ENCODE results near the gene INHBE.

The INHBE gene

DNA sequence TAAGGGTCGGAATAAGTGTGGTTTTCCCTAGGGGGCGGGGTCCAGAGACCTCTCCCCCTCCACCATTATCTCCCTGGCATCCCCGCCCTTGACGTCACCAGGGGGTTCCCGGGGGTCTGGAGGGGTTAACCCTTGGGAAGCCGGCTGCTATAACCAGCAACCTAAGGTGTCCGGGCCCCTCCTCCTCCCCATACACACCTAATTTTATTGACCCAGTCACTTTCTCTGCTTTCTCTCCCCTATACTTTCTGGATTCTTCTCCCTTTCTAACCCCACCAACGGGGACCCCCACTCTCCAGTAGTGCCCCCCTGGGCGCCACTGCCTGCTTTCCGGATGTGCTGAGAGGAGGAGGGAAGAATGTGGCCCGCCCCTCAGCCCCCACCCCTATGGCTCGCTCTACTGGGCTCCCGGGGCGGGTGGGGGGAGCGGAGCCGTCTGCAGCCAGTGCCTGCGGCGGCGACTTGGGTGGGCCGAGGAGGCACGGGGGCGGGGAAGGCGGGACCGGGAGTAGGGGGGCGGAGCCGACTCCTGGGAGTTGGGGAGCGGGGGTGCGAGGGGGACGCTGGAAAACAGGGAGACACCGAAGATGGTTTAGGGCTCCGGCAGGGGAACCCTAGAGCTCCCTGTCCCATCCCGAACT lies 6.3 kb downstream of the INHBE start:
- no peak for DNase-seq (ENCODE audit: low read depth)

DNA sequence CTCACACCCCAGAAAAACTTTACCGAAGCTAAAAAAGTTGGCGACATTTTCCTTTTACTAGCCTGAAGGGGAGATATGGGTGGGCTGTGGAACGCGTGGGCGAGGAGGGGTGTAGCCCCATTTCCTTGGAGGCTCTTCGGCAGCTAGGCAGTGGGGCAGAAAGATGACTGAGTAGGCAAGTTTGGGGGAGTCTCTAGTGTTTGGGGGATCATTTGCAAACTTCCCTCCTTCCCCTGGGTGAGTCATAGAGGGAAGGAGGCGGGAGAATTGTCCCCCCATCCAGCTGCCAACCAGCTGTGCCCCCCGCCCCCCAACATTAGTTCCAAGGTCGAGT lies 6.8 kb downstream of the INHBE start:
- DNase-seq (ENCODE audit: low read depth): no peak

DNA sequence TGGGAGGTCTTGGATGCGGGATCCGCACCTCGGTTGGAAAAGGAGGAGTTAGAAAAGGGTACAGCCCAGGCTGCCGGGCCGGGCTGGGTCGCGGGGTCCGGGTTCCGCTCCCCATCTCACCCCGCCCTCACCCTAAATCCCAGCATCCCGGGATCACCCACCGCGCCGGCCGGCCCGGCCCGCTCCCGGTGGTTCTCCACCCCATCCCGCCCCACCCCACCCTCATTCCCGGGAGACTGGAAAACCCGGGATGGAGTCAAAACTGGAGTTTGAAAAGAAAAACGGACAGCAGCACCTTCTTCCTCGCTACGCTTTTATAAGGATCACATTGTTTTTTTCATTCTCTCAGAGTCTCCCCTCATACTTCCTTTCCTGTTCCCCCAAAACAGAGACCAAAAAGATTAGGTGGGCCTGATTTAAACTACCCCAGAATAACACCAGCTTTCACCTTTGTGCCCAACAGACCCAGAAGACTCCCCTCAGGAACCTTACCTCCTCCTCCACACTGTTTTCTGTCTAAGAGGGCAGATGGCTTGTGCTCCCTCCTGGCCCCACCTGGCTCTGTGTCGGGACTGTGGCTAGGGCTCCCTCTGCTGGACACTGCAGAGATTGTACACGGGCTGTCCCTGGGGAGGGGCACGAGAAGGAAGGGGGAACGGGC lies 7.3 kb downstream of the INHBE start:
- DNase-seq (ENCODE audit: low read depth): peak; percentile 70

DNA sequence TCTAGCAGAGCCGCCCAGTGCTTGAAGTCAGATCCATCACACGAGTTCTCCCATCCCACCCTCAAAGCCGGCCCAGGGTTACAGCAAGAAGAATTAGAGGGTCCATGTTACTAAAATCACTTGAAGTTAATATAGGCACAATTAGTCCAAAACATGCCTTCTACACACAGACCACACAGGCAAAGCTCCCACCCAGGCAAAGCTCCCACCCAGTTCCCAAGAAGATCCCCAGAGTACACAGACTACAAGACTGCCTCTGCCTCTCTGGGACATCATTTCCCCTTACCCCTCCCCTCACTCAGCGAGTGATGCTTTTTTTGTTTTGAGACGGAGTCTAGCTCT lies 7.8 kb downstream of the INHBE start:
- DNase-seq (ENCODE audit: low read depth): no peak

DNA sequence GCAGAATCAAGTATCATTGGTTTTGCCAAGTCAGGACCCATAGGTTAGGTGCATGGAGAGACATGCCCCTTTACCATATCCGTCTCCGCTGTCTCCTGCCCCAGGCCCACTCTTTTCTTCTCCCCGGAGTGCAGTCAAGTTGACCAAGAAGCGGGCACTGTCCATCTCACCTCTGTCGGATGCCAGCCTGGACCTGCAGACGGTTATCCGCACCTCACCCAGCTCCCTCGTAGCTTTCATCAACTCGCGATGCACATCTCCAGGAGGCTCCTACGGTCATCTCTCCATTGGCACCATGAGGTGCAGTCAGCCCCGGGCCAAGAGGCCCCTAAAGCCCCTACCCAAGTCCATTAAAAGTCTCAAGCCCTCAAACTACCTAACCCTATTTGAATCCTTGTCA lies 9.5 kb downstream of the INHBE start:
- no peak for DNase-seq (ENCODE audit: low read depth)

DNA sequence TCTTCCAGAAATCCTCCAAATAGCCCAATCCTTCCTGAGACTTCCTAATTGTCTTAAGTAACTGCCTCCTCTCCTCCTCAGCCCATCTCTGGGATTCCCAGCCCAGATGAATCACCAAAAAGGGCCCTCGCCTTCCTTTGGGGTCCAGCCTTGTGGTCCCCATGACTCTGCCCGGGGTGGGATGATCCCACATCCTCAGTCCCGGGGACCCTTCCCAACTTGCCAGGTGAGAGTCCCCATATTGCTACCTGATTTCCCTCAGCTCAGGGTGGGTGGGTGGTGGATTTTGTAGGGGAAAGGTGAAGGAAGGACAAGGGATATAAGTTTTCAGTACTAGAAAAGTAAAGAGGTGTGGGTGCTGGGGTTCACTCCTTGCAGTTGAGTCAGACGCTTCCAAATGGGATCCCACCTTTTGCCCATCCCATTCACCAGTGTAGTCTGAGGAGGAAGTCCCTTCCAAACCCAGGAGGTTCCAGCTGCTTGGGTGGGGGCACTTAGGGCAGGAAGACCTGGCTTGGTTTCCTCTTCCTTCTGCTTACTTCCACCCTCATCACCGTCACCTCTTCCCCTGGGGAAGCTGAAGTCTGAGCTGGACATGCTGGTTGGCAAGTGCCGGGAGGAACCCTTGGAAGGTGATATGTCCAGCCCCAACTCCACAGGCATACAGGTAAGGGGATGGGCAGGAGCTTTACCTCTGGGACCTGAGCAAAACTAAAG lies 10.1 kb downstream of the INHBE start:
- no peak for DNase-seq (ENCODE audit: low read depth)

DNA sequence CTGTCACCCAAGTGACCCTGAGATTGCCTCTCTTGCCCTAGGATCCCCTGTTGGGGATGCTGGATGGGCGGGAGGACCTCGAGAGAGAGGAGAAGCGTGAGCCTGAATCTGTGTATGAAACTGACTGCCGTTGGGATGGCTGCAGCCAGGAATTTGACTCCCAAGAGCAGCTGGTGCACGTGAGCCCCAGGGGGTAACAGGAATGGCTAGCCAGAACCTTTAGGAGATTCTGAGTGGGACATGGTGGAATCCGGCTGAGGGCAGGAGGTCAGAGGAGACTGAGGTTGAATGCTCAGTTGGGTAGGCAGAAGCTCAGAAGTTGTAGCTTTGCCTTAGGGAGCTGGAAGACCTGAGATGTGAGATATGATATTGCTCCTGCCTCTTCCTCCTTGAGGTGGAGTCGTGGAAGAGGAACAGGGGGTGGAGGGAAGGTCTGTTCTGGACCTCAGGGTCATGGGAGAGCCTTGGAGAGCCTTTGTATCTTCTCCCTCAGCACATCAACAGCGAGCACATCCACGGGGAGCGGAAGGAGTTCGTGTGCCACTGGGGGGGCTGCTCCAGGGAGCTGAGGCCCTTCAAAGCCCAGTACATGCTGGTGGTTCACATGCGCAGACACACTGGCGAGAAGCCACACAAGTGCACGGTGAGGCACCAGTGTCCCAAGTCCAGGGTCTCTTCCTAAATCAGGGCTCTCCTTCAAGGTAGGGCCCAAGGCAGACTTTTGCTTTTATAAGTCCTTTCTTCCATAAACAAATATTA lies 10.8 kb downstream of the INHBE start:
- no peak for DNase-seq (ENCODE audit: low read depth)

DNA sequence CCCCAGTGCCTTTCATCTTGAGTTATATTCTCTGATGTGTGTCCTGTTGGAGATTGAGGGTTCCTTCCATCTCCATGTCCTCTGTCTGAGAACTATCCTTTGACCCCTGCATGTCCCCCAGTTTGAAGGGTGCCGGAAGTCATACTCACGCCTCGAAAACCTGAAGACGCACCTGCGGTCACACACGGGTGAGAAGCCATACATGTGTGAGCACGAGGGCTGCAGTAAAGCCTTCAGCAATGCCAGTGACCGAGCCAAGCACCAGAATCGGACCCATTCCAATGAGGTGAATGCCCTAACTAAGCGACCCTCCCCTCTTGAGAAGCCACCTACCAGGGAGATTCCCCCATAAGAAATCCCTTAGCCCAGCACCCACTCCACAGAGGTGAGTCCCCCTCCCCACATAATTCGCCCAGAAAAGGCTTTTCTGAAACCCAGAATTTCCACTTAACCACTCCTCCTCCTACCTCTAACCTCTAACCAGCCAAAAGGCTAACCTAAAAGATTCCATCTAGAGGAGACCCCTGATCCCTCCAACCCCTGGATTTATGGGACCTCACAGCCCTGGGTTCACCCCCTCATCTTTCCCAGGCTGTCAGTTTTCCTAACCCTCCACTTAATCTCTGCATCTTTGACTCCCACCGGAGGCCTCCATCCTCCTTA lies 12.2 kb downstream of the INHBE start:
- DNase-seq (ENCODE audit: low read depth): no peak

DNA sequence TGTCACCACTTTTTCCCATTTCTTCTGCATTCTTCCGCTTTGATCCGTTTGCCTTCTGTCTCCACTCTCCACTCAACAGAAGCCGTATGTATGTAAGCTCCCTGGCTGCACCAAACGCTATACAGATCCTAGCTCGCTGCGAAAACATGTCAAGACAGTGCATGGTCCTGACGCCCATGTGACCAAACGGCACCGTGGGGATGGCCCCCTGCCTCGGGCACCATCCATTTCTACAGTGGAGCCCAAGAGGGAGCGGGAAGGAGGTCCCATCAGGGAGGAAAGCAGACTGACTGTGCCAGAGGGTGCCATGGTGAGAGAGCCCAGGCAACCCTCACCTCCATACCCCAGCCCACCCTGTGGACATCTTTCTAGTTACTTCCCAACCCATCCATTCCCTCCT lies 12.8 kb downstream of the INHBE start:
- no peak for DNase-seq (ENCODE audit: low read depth)

DNA sequence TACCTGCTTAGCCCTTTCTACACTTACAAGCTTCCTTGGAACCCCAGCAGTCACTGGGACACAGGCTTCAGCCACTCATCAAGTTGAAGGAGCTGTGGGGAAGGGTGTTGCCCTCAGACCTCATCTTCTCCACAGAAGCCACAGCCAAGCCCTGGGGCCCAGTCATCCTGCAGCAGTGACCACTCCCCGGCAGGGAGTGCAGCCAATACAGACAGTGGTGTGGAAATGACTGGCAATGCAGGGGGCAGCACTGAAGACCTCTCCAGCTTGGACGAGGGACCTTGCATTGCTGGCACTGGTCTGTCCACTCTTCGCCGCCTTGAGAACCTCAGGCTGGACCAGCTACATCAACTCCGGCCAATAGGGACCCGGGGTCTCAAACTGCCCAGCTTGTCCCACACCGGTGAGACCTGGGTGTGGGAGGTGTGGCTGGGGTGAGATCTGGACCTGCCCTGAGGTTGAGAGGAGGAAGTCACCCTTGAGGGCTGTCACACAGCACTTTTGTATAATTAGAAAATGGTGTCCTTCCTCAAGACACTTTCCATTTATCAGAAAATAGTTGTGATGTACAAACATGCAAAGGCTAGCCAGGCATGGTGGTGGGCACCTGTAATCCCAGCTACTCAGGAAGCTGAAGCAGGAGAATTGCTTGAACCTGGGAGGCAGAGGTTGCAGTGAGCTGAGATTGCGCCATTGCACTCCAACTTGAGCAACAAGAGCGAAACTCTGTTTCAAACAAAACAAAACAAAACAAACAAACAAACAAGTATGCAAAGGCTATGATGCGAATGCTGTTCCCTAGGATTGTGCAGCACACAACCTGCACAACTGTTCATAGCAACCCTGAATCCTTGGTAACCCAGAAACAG lies 14.4 kb downstream of the INHBE start:
- no peak for DNase-seq (ENCODE audit: low read depth)

DNA sequence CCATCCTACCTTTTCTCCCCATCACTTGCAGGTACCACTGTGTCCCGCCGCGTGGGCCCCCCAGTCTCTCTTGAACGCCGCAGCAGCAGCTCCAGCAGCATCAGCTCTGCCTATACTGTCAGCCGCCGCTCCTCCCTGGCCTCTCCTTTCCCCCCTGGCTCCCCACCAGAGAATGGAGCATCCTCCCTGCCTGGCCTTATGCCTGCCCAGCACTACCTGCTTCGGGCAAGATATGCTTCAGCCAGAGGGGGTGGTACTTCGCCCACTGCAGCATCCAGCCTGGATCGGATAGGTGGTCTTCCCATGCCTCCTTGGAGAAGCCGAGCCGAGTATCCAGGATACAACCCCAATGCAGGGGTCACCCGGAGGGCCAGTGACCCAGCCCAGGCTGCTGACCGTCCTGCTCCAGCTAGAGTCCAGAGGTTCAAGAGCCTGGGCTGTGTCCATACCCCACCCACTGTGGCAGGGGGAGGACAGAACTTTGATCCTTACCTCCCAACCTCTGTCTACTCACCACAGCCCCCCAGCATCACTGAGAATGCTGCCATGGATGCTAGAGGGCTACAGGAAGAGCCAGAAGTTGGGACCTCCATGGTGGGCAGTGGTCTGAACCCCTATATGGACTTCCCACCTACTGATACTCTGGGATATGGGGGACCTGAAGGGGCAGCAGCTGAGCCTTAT lies 15.3 kb downstream of the INHBE start:
- no peak for DNase-seq (ENCODE audit: low read depth)

DNA sequence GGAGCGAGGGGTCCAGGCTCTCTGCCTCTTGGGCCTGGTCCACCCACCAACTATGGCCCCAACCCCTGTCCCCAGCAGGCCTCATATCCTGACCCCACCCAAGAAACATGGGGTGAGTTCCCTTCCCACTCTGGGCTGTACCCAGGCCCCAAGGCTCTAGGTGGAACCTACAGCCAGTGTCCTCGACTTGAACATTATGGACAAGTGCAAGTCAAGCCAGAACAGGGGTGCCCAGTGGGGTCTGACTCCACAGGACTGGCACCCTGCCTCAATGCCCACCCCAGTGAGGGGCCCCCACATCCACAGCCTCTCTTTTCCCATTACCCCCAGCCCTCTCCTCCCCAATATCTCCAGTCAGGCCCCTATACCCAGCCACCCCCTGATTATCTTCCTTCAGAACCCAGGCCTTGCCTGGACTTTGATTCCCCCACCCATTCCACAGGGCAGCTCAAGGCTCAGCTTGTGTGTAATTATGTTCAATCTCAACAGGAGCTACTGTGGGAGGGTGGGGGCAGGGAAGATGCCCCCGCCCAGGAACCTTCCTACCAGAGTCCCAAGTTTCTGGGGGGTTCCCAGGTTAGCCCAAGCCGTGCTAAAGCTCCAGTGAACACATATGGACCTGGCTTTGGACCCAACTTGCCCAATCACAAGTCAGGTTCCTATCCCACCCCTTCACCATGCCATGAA lies 16.0 kb downstream of the INHBE start:
- DNase-seq (ENCODE audit: low read depth): no peak

DNA sequence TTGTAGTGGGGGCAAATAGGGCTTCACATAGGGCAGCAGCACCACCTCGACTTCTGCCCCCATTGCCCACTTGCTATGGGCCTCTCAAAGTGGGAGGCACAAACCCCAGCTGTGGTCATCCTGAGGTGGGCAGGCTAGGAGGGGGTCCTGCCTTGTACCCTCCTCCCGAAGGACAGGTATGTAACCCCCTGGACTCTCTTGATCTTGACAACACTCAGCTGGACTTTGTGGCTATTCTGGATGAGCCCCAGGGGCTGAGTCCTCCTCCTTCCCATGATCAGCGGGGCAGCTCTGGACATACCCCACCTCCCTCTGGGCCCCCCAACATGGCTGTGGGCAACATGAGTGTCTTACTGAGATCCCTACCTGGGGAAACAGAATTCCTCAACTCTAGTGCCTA lies 16.6 kb downstream of the INHBE start:
- no peak for DNase-seq (ENCODE audit: low read depth)

DNA sequence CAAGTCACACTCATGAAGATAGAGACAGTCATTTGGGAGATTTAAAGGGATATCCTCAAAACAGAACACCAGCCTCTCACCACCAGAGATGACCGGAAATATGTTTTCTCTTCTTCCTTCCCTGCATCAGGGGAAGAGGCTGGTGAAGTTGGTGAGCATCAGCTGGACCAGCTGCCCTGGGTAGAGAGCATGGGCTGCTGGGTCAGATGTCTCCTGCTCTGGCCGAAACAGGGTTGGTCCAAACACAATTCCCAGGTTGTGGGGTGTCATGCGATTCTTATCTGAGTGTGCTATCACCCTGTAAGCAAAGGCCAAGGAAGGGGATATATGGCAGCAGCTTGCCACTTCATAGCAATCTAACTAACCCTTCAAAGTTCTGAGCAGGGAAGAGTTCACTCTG lies 17.3 kb downstream of the INHBE start:
- no peak for DNase-seq (ENCODE audit: low read depth)

DNA sequence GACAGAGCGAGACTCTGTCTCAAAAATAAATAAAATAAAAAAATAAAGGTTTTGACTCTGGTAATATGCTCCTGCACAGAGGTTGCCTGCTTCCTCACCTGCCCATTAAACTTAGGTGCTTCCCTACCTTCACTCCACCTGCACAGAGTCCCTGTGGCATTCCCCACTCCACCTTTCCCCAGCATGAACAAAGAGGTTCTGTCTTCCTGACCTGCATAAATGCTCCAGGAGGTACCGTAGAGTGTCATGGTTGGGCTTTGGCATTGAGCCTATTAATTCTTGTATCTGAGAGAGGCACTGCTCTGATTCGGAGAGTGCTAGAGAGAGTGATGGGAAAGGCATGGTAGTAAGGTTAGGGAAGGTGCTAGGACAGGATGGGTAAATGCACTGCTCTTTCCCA lies 18.3 kb downstream of the INHBE start:
- DNase-seq (ENCODE audit: low read depth): no peak

DNA sequence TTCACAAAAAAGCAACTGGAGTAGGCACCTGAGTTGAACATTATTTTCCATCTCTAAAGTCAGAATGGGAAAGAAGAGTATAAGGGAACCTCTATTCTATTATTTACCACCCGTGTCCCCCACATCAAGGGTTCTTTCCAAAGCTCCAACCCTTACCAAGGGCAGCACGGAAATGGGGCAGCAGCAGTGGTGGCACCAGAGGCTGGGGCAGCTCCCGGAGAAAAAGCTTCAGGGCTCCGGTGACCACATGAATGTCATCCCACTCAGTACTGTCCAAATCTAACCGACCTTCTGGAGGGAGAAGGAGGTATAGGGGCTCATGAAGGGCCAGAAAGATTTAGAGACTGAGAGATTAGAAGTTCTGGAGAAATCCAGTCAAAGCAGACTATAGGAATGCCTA lies 18.8 kb downstream of the INHBE start:
- DNase-seq (ENCODE audit: low read depth): no peak

DNA sequence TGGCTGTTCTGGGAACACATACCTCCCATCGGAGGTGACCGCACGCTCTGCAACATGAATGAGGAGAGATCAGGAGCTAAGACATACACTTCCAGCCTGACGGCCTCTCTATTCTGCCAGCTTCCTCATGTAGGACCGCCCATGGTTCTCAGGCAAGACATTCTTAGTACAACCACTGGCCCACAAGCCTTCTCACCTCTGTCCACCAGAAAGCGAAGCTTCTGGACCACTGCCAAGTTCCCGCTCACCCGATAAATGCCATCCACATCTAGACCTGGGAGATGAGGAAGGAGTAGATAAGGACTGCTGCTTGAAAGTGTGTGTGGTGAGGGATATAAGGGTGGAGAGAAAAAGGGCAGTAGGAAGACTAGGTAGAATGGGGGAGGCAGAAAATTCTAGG lies 19.3 kb downstream of the INHBE start:
- DNase-seq (ENCODE audit: low read depth): no peak

DNA sequence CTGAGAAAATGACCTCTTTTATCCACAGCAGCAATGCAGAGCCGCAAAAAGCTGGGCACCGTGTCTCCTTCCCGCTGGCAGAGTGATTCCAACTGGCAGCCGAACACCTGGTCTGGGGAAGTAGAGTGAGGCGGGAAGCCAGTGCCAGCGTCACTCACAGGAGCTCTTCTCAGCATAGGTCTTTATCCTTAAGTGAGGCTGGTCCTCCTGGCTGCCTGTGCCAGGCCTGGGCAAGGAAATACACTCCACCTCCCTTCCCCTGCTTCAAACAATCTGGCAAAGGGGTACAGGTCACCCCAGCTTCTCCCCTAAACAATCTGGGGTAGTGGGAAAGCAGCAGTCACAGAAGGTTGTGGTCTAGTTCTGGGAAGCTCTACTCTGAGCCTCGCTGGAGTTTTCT lies 19.8 kb downstream of the INHBE start:
- no peak for DNase-seq (ENCODE audit: low read depth)

DNA sequence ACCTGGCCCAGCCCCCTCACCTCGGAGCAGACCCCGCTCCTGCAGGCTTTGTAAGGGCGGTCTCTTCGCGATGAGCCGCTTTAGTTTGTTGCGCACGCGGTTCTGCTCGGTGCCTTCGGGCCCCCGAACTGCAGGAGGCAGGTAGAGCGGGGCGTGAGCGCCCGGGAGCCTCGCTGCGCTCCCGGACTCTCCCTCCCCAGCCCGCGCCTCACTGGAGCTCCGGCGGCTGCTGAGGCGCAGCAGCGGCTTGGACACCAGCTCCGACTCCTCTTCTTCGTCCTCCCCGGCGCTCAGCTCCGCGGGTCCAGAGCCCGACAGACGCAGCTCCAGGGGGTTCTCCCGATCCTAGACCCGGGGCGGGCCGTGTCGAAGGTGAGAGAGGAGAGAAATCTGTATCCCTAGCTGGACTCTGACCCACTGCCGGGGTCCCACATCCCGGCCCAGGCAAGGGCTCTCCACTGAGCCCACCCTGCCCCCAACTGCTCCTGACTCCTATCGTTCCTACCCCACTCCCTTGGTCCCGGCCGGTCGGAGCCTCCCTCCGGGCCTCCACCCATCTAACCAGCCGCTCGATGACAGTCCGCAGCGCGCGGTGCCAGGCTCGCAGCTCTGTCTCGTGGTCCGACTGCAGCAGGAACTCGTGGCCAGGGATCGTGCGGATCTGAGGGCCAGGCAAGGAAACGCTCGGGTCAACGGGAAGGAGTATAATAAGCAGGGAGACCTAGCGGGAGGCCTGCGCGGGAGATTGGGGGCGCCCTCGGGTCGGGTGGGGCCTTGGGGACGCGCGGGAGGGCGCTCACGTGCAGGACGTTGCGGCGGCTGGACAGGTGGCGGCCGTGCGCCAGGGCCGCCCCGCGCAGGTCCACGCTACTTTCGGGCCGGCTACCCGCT lies 20.4 kb downstream of the INHBE start:
- no peak for DNase-seq (ENCODE audit: low read depth)
